Measurements from ENCODE around the gene TPCN1. TPM values are rescaled to one million over a fixed set of nuclear protein-coding genes. Genes with fewer than 3 reads are reported as not detected.

TPCN1 gene
- total and polyA plus RNA-seq, 2 experiments from 2014 or later: 14.4 to 16.2 TPM

- peaks cover 4% of the 10 kb centered on the region; the same call in 1 of the 2 replicates for H3K36me3 ChIP-seq (ENCODE audit: insufficient read depth)
- Mint-ChIP-seq H3K4me1 (peaks cover 12% of the 10 kb centered on the region), H3K9me3 (no peaks in the 10 kb centered on the region), H3K27ac (peak overlapping the region; percentile 30; the same call in 1 of the 2 replicates), H3K36me3 (ENCODE audit: low read depth) (peaks cover 51% of the 10 kb centered on the region), H3K27me3 (ENCODE audit: insufficient read depth, low read depth, poor library complexity) (peaks cover 13% of the 10 kb centered on the region), H3K4me3 (no peak overlapping the region)
- peaks cover 4% of the 10 kb centered on the region; the same call in 1 of the 2 replicates for H3K4me1 ChIP-seq (ENCODE audit: insufficient read depth)
- H3K4me2 ChIP-seq: no peak overlapping the region
- H3K27me3 ChIP-seq (ENCODE audit: insufficient read depth): no peaks in the 10 kb centered on the region
- TF ChIP-seq ZNF331 (CRISPR knock-in tag; IDR thresholded peaks at IDR 0.05; ENCODE audit: low read depth): no peak
- TF ChIP-seq EZH2phosphoT487 (IDR thresholded peaks at IDR 0.05; ENCODE audit: unreplicated experiment): no peak
- TF ChIP-seq EZH2 (IDR thresholded peaks at IDR 0.05; ENCODE audit: low read depth, unreplicated experiment): no peak
- TF ChIP-seq CTCF (conservative IDR thresholded peaks at IDR 0.05; ENCODE audit: low read depth in 2 of 2): no peak
- TF ChIP-seq REST (IDR thresholded peaks at IDR 0.05; ENCODE audit: unreplicated experiment): no peak
- TF ChIP-seq, protein P1, sequence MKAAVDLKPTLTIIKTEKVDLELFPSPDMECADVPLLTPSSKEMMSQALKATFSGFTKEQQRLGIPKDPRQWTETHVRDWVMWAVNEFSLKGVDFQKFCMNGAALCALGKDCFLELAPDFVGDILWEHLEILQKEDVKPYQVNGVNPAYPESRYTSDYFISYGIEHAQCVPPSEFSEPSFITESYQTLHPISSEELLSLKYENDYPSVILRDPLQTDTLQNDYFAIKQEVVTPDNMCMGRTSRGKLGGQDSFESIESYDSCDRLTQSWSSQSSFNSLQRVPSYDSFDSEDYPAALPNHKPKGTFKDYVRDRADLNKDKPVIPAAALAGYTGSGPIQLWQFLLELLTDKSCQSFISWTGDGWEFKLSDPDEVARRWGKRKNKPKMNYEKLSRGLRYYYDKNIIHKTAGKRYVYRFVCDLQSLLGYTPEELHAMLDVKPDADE (IDR thresholded peaks at IDR 0.05): no peak
- no peak for TF ChIP-seq NANOG (IDR thresholded peaks at IDR 0.05; ENCODE audit: borderline replicate concordance)
- no peak for TF ChIP-seq STAT1 (IDR thresholded peaks at IDR 0.05; ENCODE audit: unreplicated experiment)
- no peak for TF ChIP-seq JUNB (IDR thresholded peaks at IDR 0.05; ENCODE audit: unreplicated experiment)
- H4K20me1 ChIP-seq (replicated peaks; ENCODE audit: insufficient read depth): peaks cover 20% of the 10 kb centered on the region
- H2AFZ ChIP-seq: no peak overlapping the region
- no peak overlapping the region for H3K27ac ChIP-seq (ENCODE audit: low read depth)
- DNase-seq (ENCODE audit: low spot score): no peak
- peaks cover 3% of the 10 kb centered on the region; the same call in 1 of the 2 replicates for H3F3A ChIP-seq (replicated peaks; ENCODE audit: low read depth)
- H3K9me2 ChIP-seq (ENCODE audit: insufficient read depth): no peaks in the 10 kb centered on the region
- H3K79me2 ChIP-seq (replicated peaks; ENCODE audit: insufficient read depth): peaks cover 20% of the 10 kb centered on the region
- H3K4me3 ChIP-seq: no peak overlapping the region
- no peak for ATAC-seq
Measured at GRCh38 chr12:113189361-113189760, 31.9 kb upstream of the TPCN1 start.
